ENCODE data around the gene ZNF484. TPM values are rescaled to one million over a fixed set of nuclear protein-coding genes. Genes with fewer than 3 reads are reported as not detected.
A peak's percentile ranks its signal among the peaks of the same experiment; 100 is the strongest.

The ZNF484 gene
- total RNA-seq, 2 donors from 2014 or later = 4.0 to 7.1 TPM

DNA sequence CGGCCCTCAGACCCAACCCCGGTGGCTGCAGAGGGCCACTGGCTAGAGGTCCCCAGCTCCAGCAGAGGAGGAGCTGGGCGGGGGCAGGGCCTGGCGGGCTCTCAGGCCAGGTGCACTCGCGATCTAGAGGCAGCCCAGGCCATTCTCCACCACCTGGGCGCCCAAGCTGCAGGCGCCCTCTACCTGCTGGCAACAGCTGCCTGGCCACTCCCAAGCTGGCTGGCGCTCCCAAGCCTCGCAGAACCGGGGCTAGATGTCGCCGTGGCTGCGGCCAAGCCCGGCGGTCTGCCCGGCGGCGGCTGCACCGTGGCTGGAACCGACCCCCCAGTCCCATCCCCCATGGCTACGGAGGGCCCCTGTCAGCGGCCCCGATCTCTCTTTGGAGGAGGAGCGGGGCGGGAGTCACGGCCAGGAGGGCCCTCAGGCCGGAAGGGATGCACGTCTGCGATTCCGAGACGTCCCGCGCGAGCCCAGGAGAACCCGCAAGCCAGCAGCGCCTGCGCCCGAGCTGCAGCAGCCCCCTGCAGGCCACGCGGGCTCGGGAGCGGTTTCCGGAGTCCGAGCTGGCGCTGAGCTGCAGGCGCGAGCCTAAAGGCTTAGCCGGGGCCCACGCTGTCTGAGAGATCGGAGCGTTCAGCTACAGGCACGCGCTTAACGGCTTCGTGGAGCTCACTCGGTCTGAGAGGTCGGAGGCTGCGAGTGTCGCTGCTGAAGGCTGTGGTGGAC is 68.9 kb downstream of the ZNF484 start:
- H3K36me3 ChIP-seq = no peaks in the 10 kb centered on the region
- DNase-seq = peak; percentile 42
- intact Hi-C loops (cut with DNase I) = no loop called here
- H3K27ac ChIP-seq = no peak overlapping the region
- peak overlapping the region; percentile 23 for H3K4me3 ChIP-seq
- peaks cover 67% of the 10 kb centered on the region for H3K27me3 ChIP-seq
- no peaks in the 10 kb centered on the region for H3K9me3 ChIP-seq
- no peak overlapping the region for H3K9ac ChIP-seq (ENCODE audit: low read depth in 2 of 2, low read length in 2 of 2)
- peak; percentile 11 for TF ChIP-seq CTCF (IDR thresholded peaks at IDR 0.05)
- H3K4me1 ChIP-seq = peaks cover 14% of the 10 kb centered on the region

GRCh38 chr9:92807757-92808725 is 69.8 kb downstream of the ZNF484 start:
- no peak overlapping the region for H3K27ac ChIP-seq
- TF ChIP-seq CTCF (IDR thresholded peaks at IDR 0.05) = no peak
- peaks cover 67% of the 10 kb centered on the region for H3K27me3 ChIP-seq
- no peaks in the 10 kb centered on the region for H3K36me3 ChIP-seq
- peak overlapping the region; percentile 23 for H3K4me3 ChIP-seq
- H3K9me3 ChIP-seq = no peaks in the 10 kb centered on the region
- H3K4me1 ChIP-seq = peaks cover 14% of the 10 kb centered on the region
- DNase-seq = no peak
- no peak overlapping the region for H3K9ac ChIP-seq (ENCODE audit: low read depth in 2 of 2, low read length in 2 of 2)
- intact Hi-C loops (cut with DNase I) = no loop called here

GRCh38 chr9:92807031-92807756 is 70.6 kb downstream of the ZNF484 start:
- no peak for DNase-seq
- H3K9me3 ChIP-seq = no peaks in the 10 kb centered on the region
- H3K27me3 ChIP-seq = peaks cover 61% of the 10 kb centered on the region
- H3K9ac ChIP-seq (ENCODE audit: low read depth in 2 of 2, low read length in 2 of 2) = no peak overlapping the region
- H3K4me1 ChIP-seq = peaks cover 14% of the 10 kb centered on the region
- no peaks in the 10 kb centered on the region for H3K36me3 ChIP-seq
- intact Hi-C loops (cut with DNase I) = no loop called here
- no peak for TF ChIP-seq CTCF (IDR thresholded peaks at IDR 0.05)
- H3K4me3 ChIP-seq = no peak overlapping the region
- H3K27ac ChIP-seq = no peak overlapping the region

GRCh38 chr9:92804727-92805126 is 73.1 kb downstream of the ZNF484 start:
- Histone ChIP-seq H3K27me3 (peaks cover 39% of the 10 kb centered on the region), H3K9me3 (no peaks in the 10 kb centered on the region)

More at GRCh38 chr9:92804727-92805126, 73.1 kb downstream of the ZNF484 start:
- Histone ChIP-seq H3K9ac (ENCODE audit: low read depth in 2 of 2, low read length in 2 of 2) (no peak overlapping the region), H3K36me3 (no peaks in the 10 kb centered on the region), H3K4me1 (peaks cover 13% of the 10 kb centered on the region), H3K4me3 (no peak overlapping the region), H3K27ac (no peak overlapping the region)
- intact Hi-C loops (cut with DNase I) = no loop called here
- TF ChIP-seq CTCF (IDR thresholded peaks at IDR 0.05) = no peak
- DNase-seq = no peak

Measured in colonic mucosa (tissue), 4 donors.